Stimulated activated CD4-positive, alpha-beta T cell treated with anti-CD3 and anti-CD28 coated beads, Interleukin-12 subunit alpha, Interleukin-12 subunit beta, amount 100 ng/mL, for 48 hours (primary cell): Measurements from ENCODE around the gene NDUFS1.
"Not testable (repeated sequence)": the region's sequence is repeated elsewhere in the genome, so short reads cannot be mapped to it uniquely, and the experiment has no call there.

ENCODE experiments used
- DNase-seq, 3 donors: peaks; one replicate each; pipeline ENCODE4 v3.0.0-alpha.2; 2020; ENCODE audit warnings: low read depth in 2 of 3, low spot score in 1 of 3

The NDUFS1 gene

DNA sequence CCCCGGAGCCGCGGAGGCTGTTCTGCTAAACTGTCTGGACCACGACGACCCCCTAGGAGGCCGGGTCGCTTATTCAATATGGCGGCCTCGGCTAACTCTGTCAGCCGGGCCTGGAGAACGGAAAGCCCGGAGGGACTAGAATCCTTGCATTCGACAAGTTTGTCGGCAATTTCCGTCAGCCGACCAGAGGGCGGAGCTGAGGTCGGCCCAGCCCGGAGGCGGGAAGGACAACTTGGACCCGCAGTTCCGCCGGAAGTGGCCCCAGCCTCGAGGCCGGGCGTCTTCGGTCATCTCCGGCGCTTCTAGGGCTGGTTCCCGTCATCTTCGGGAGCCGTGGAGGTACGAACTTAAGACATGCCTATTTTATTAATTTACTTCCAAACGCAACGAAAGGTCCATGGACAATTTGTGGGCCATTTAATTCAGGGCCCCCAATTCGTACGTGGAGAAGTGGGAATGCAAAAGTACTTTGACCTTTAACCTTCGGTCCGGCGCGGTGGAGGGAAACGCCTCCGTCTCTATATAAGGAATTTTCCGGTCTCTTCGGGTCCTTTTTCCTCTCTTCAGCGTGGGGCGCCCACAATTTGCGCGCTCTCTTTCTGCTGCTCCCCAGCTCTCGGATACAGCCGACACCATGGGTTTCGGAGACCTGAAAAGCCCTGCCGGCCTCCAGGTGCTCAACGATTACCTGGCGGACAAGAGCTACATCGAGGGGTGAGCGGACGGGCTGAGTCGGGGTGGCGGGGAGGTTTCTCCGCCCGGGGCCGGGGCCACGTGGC, at the start of gene NDUFS1, which contains the start of gene EEF1B2:
NDUFS1 (minus strand) TSS at position 99 of the 779 bp plus-strand sequence. CDS start 5,766 bp downstream, outside the sequence.
EEF1B2 (plus strand) TSS at position 550 of the 779 bp plus-strand sequence; CDS start at position 635, 85 bp downstream.
- DNase-seq, result peak; percentile 93 to 96 (median 95)

DNA sequence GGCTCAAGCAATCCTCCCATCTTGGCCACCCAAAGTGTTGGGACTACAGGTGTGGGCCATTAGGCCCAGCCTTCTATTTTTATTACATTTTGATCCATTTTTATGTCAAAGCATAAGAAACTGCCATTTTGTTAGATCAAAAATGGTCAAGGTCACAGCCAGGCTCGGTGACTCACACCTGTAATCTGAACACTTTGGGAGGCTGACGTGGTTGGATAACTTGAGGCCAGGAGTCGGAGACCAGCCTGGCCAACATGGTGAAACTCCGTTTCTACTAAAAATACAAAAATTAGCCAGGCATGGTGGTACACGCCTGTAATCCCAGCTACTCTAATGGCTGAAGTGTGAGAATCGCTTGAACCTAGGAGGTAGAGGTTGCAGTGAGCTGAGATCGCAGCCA, 49.7 kb upstream of the NDUFS1 start:
- DNase-seq, result no peak

DNA sequence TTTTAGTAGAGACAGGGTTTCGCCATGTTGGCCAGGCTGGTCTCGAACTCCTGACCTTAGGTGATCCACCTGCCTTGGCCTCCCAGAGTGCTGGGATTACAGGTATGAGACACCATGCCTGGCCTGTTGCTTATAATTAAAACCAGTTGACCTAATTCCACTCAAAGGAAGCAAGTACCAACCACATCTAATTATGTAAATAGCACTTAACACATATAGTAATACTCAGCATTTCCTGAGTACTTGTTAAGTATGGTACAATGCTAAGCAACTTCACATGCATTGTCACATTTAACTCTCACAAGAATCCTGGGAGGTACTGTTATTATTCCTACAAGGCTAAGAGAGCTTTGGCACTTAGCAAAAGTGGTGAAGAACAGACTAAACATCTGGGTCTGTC, 48.1 kb upstream of the NDUFS1 start:
- DNase-seq, result not testable (repeated sequence)

DNA sequence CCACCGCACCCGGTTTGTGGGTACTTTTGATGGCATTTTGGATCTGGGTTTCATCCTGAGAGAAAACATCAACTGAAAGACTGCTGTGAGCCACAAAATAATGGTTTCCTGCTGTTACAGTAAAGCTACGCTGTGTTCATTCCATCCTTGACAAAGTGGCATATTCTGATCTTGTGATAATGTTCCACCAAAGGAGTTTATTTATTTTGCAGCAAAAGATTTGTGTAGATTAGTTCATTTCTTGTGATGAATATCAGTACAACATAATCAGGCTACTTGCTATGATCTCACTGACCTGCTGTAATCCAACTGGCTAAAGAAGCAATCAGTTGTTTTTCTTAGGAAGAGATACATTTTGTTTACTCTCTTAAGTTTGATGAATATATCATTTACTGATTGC, 45.5 kb upstream of the NDUFS1 start:
- no peak for DNase-seq

GRCh38 chr2:206203331-206203730, 44.1 kb upstream of the NDUFS1 start:
- no peak for DNase-seq

- DNase-seq, result no peak
Measured at GRCh38 chr2:206202446-206202845, 43.2 kb upstream of the NDUFS1 start.

DNA sequence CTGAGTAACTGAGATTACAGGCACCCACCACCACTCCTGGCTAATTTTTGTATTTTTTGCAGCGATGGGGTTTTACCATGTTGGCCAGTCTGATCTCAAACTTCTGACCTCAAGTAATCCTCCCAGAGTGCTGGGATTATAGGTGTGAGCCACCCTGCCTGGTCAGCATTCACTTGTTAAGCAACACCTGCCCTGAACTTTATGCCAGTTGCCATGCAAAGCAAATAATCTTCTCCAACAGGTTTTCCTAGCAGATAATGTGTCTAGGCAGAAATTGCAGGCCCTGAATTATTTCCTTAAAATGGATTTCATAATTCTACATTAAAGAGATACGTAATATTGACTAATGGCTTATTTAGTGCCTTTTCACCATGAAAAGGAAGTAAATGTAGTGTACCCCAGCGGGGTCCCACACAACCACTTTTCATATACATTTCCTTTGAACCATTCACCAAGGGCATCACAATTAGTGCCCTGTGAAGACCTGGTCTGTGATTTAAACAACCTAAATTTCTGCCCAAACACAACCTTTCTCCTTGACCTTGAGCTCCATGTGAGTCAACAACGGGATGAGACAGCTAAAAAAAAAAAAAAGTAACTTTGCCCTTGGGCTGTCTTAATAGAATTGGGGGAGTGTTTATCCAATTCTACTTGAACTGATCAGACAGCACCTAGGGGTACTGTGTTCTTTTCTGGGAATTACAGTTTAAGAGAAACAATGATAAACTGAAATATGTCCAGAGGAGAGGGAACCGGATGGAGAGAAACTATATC, 42.0 kb upstream of the NDUFS1 start:
- DNase-seq, result no peak

- DNase-seq, result no peak
Measured at GRCh38 chr2:206198677-206199076, 39.4 kb upstream of the NDUFS1 start.

- DNase-seq, result no peak
Measured at GRCh38 chr2:206193671-206194357, 34.6 kb upstream of the NDUFS1 start.

- no peak for DNase-seq
Measured at GRCh38 chr2:206192157-206192556, 32.9 kb upstream of the NDUFS1 start.

GRCh38 chr2:206190689-206191088, 31.4 kb upstream of the NDUFS1 start:
- DNase-seq, result no peak

- DNase-seq, result no peak
Measured at GRCh38 chr2:206190111-206190510, 30.9 kb upstream of the NDUFS1 start.

DNA sequence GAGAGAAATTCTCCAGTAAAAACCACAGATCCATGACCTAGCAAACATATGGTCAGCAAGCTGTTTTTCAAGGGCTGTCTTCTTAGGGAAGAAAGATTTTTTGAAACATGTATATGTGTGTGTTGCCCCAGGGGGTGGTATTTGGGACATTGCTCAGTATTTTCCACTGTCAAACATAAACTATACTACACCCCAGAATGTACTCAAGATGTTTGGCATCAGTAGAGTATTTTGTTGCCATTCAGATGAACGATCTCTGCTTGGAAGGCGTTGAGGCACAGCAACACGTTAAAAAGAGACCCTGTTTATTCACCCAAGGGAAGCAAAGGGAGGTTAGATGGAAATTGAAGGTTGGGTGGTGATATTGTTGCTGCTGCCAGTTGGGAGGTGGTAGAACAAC, 30.4 kb upstream of the NDUFS1 start:
- DNase-seq, result no peak

- not testable (repeated sequence) for DNase-seq
Measured at GRCh38 chr2:206181526-206181925, 22.3 kb upstream of the NDUFS1 start.

DNA sequence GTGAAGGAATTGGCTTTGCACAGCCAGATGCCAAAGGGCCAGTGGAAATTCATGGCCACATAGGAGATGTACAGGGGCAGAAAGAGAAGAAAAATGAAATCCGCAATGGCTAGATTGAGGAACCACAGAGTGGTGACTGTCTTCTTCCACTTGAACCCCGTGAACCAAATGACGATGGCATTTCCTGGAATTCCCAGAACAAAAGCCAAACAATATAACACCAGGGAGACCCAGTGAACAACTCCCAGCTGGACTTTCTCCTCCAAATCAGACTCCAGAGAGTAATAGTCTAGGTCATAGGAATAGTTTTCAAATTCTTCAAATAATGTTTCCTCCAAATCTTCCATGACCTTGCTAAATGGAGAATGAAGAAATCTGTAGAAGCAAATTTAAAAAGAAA, 17.7 kb upstream of the NDUFS1 start:
- no peak for DNase-seq

DNA sequence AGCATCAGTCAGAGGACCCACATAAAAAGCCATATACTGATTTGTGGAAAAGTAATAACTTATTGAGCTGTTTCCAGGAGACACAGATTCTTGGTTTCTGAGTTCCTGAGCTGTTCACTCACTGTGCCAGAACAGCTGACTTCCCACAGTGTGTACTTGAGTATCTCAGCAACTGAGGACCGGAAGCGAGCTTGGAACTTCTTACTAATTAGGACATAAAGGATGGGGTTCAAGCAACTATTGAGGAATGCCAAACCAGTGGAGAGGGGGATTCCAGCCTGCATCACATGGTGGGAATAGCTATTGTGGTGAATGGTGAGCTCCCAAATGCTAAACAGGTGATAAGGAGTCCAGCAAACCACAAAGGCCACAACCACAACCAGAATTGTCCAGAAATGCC, 16.9 kb upstream of the NDUFS1 start:
- no peak for DNase-seq

- no peak for DNase-seq
Measured at GRCh38 chr2:206173147-206173546, 13.9 kb upstream of the NDUFS1 start.

- not testable (repeated sequence) for DNase-seq
Measured at GRCh38 chr2:206171624-206172397, 12.6 kb upstream of the NDUFS1 start.

- not testable (repeated sequence) for DNase-seq
Measured at GRCh38 chr2:206168230-206168629, 9.0 kb upstream of the NDUFS1 start.

DNA sequence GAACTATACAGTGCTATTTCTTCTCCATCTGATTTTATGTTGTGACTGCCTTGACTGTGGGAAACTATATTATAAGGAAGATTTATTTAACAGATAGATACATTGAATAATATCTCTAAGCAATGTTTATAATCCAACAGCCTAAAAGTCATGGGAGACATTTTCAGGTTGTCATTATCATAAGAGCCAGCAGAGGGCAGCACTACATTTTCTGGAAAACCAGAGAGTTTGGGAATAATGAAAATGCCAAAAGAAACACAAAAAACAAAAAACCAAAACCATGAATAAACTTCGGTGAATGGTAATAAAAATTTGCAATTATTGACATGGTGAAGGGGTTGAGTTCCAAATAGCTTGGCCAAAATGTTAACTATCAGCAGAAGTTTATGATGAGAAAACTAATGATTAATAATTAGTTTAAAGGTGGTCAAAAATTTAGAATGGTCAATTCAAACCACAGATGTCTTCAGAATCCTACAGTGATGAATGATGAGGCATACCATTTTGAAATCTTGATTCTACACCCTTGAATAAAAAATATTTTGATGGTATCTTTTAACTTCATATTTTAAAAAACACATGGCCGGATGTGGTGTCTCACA, 5.1 kb upstream of the NDUFS1 start:
- no peak for DNase-seq
